NT2/D1 (cell line): Measurements from ENCODE around the gene DNAI2.

Source experiments
- SUZ12 ChIP-seq: IDR thresholded peaks from 2 replicates; pipeline ENCODE4 v1.6.1; 2011; ENCODE audit not compliant: insufficient read length, insufficient read depth; ENCODE audit errors: extremely low read depth
- ZNF274 ChIP-seq: IDR thresholded peaks from 2 replicates; pipeline ENCODE4 v1.6.1; 2011; ENCODE audit warnings: mild to moderate bottlenecking, low read depth, low read length

DNA sequence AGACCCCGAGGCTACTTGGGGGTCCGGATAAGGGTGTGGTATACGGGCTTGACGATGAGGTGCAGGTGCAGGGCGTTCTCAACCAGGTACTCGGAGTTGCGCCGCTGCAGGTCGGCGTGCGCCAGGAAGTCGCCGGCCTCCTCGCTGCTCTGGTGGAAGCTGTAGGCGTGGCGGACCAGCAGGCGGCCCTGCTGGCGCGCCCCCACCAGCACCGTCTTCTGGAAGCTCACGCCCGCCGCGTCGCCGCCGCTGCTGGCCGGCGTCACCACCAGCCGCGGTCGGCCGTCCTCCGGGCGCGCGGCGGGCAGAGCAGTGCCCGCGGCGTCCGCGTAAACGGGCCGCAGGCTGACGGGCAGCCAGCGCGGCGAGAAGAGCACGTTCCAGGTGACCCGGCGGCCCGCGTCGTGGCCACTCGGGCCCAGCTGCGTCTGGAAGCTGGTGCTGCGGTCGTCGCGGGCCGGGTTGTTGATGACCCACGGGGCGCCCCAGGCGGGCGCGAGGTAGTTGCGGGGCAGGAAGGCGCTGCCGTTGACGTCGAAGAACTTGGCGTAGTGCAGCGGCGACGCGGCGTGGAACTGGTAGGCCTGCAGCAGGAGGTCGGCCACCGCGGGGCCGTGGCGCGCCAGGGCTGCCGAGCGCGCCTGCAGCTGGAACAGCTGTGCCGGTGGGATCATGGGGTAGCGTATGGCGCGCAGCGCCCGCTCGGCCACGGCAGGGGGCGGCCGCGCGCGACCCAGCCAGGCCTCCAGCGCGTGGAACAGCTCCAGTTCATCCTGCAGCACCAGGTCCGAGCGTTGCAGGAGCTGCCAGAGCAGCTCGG lies 82.8 kb downstream of the DNAI2 start:
- no peak for TF ChIP-seq ZNF274
- TF ChIP-seq SUZ12: no peak
